GM23338 (cell line): ENCODE measurements around the gene LGALS13. TPM values are rescaled to one million over a fixed set of nuclear protein-coding genes. Genes with fewer than 3 reads are reported as not detected.

Experiments
- ATAC-seq: fragments of 200-7000 bp; cut with Tn5 transposase; 3 replicates; pipeline ENCODE4 v1.9.1; 2020
- DNase-seq: peaks from one replicate; pipeline ENCODE4 v3.0.0-alpha.2; 2015; ENCODE audit warnings: low spot score
- H2AFZ ChIP-seq: fragments of 200-600 bp; sonication (generic); 2 replicates; pipeline ENCODE4 v1.8.0; 2016; ENCODE audit warnings: antibody characterized with exemption, mild to moderate bottlenecking, moderate library complexity
- H3F3A ChIP-seq: fragments of 200-600 bp; sonication (generic); replicated peaks from 2 replicates; pipeline ENCODE4 v1.8.0; 2017; ENCODE audit warnings: antibody characterized with exemption, mixed run types, low read depth
- H3K27ac ChIP-seq: fragments of 200-600 bp; sonication (generic); 2 replicates; pipeline ENCODE4 v1.6.1; 2016; ENCODE audit warnings: low read depth
- H3K27me3 ChIP-seq: fragments of 200-600 bp; sonication (generic); 2 replicates; pipeline ENCODE4 v1.8.0; 2016; ENCODE audit warnings: mild to moderate bottlenecking, mixed run types, moderate library complexity; ENCODE audit not compliant: insufficient read depth
- H3K36me3 ChIP-seq: fragments of 200-600 bp; sonication (generic); 2 replicates; pipeline ENCODE4 v1.8.0; 2016; ENCODE audit warnings: mild to moderate bottlenecking; ENCODE audit not compliant: insufficient read depth
- H3K4me1 ChIP-seq: fragments of 200-600 bp; sonication (generic); 2 replicates; pipeline ENCODE4 v1.8.0; 2016; ENCODE audit warnings: mild to moderate bottlenecking, moderate library complexity; ENCODE audit not compliant: insufficient read depth
- H3K4me2 ChIP-seq: fragments of 200-600 bp; sonication (generic); 2 replicates; pipeline ENCODE4 v1.7.1; 2017; ENCODE audit warnings: mixed run types
- H3K4me3 ChIP-seq: fragments of 200-600 bp; sonication (generic); 2 replicates; pipeline ENCODE4 v1.6.1; 2016; ENCODE audit warnings: mixed run types
- H3K79me2 ChIP-seq: fragments of 200-600 bp; sonication (generic); replicated peaks from 2 replicates; pipeline ENCODE4 v1.8.0; 2017; ENCODE audit warnings: mild to moderate bottlenecking; ENCODE audit not compliant: insufficient read depth
- H3K9me2 ChIP-seq: fragments of 200-600 bp; sonication (generic); 2 replicates; pipeline ENCODE4 v1.8.0; 2017; ENCODE audit not compliant: insufficient read depth
- H4K20me1 ChIP-seq: fragments of 200-600 bp; sonication (generic); replicated peaks from 2 replicates; pipeline ENCODE4 v1.8.0; 2017; ENCODE audit warnings: mild to moderate bottlenecking; ENCODE audit not compliant: insufficient read depth
- H3K27ac Mint-ChIP-seq: 2 replicates; pipeline ENCODE4 v1.8.0; 2020; ENCODE audit warnings: inconsistent platforms, mild to moderate bottlenecking, moderate library complexity, mixed read lengths
- H3K27me3 Mint-ChIP-seq: 3 replicates; pipeline ENCODE4 v1.8.0; 2022; ENCODE audit warnings: low read depth, mild to moderate bottlenecking, moderate library complexity, mixed read lengths, inconsistent platforms; ENCODE audit not compliant: insufficient read depth, poor library complexity
- H3K36me3 Mint-ChIP-seq: 3 replicates; pipeline ENCODE4 v1.8.0; 2021; ENCODE audit warnings: low read depth, mild to moderate bottlenecking, inconsistent platforms, moderate library complexity, mixed read lengths
- H3K4me1 Mint-ChIP-seq: 3 replicates; pipeline ENCODE4 v1.8.0; 2020; ENCODE audit warnings: mild to moderate bottlenecking, inconsistent platforms, mixed read lengths
- H3K4me3 Mint-ChIP-seq: 3 replicates; pipeline ENCODE4 v1.8.0; 2021; ENCODE audit warnings: moderate library complexity, mild to moderate bottlenecking, inconsistent platforms, mixed read lengths
- H3K9me3 Mint-ChIP-seq: 3 replicates; pipeline ENCODE4 v1.8.0; 2020; ENCODE audit warnings: moderate library complexity, mild to moderate bottlenecking, inconsistent platforms, mixed read lengths
- CREB1 ChIP-seq: fragments of 250-450 bp; sonication (Bioruptor Pico); IDR thresholded peaks from 2 replicates; pipeline ENCODE4 v1.5.0; 2020; ENCODE audit warnings: low read depth, mild to moderate bottlenecking, moderate library complexity
- EZH2 ChIP-seq: fragments of 200-600 bp; sonication (generic); IDR thresholded peaks from one replicate; pipeline ENCODE4 v1.8.0; 2017; ENCODE audit warnings: antibody characterized with exemption, mild to moderate bottlenecking, low read depth; ENCODE audit not compliant: unreplicated experiment
- EZH2phosphoT487 ChIP-seq: fragments of 200-600 bp; sonication (generic); IDR thresholded peaks from one replicate; pipeline ENCODE4 v1.8.1; 2018; ENCODE audit warnings: antibody characterized with exemption; ENCODE audit not compliant: unreplicated experiment
- JUNB ChIP-seq: IDR thresholded peaks from one replicate; pipeline ENCODE4 v1.6.1; 2016; ENCODE audit warnings: antibody characterized with exemption; ENCODE audit not compliant: unreplicated experiment
- NANOG ChIP-seq: IDR thresholded peaks from 2 replicates; pipeline ENCODE4 v1.6.1; 2016; ENCODE audit warnings: antibody characterized with exemption, borderline replicate concordance
- POLR2AphosphoS5 ChIP-seq: IDR thresholded peaks from 2 replicates; pipeline ENCODE4 v1.6.1; 2016; ENCODE audit warnings: antibody characterized with exemption, low read depth
- STAT1 ChIP-seq: IDR thresholded peaks from one replicate; pipeline ENCODE4 v1.6.1; 2016; ENCODE audit warnings: antibody characterized with exemption; ENCODE audit not compliant: unreplicated experiment
- ZNF114 ChIP-seq: fragments of 250-450 bp; sonication (Bioruptor Pico); IDR thresholded peaks from 2 replicates; pipeline ENCODE4 v1.5.0; 2020; ENCODE audit warnings: mild to moderate bottlenecking, moderate library complexity
- ZNF331 ChIP-seq: fragments of 250-450 bp; sonication (Bioruptor Pico); IDR thresholded peaks from 2 replicates; pipeline ENCODE4 v1.5.0; 2020; ENCODE audit warnings: low read depth, mild to moderate bottlenecking, moderate library complexity
- polyA plus RNA-seq: library from polyadenylated mRNA; unstranded; fragments of >200 nt; fragmentation: Nextera tagmentation; extraction: Ambion mirVana; gene quantifications from 2 replicates; pipeline ENCODE4 v1.2.1, GENCODE V29; 2016
- total RNA-seq: library from RNA; depleted of rRNA; stranded (reverse); fragments of >200 nt; shearing (Covaris generic); gene quantifications from 2 replicates; pipeline ENCODE4 v1.2.3, GENCODE V29; 2014
- TF ChIP-seq, protein P1 (sequence below), 2 experiments: fragments of 200-600 bp in 1 of 2; sonication (generic) in 1 of 2; conservative IDR thresholded peaks; 2 replicates each; pipeline versions ENCODE4 v1.5.1 to v1.6.1; 2016 to 2017; ENCODE audit warnings: antibody characterized with exemption in 2 of 2, low read depth in 2 of 2, mild to moderate bottlenecking in 2 of 2, moderate library complexity in 1 of 2
- TF ChIP-seq, protein P2 (sequence below): IDR thresholded peaks from 2 replicates; pipeline ENCODE4 v1.6.1; 2016; ENCODE audit warnings: antibody characterized with exemption
- TF ChIP-seq, protein P3 (sequence below): IDR thresholded peaks from one replicate; pipeline ENCODE4 v1.6.1; 2018; ENCODE audit warnings: antibody characterized with exemption; ENCODE audit not compliant: unreplicated experiment

Gene LGALS13
- total and polyA plus RNA-seq, 2 experiments from 2014 or later = not detected

DNA sequence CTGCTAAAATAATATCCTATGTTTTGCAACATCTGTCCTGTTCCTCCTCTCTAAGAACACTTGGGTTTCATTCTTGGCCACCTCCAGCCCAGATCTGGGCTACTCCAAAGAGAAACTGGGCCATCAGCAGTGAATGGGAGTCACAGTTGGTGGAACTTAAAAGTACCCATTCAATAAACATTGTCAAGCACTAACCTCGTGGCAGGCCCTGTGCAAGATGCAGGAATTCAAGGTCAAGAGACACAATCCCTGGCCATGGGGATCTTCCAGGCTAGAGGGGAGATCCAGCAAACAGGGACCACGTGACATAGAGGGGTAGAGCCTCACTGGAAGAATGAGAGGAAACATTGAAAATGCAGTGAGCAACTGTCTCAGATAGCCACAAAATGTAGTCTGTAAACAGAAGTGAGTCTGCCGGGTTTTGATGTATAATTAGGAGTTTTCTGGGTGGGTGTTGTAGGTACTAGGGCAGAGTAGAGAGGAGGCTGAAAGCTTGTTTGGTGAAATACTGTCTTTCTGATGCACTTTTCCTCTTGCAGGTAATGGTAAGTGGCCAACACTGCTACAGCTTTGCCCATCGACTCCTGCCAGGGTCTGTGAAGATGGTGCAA lies 47.5 kb upstream of the LGALS13 start (continued):
- TF ChIP-seq, protein P1, sequence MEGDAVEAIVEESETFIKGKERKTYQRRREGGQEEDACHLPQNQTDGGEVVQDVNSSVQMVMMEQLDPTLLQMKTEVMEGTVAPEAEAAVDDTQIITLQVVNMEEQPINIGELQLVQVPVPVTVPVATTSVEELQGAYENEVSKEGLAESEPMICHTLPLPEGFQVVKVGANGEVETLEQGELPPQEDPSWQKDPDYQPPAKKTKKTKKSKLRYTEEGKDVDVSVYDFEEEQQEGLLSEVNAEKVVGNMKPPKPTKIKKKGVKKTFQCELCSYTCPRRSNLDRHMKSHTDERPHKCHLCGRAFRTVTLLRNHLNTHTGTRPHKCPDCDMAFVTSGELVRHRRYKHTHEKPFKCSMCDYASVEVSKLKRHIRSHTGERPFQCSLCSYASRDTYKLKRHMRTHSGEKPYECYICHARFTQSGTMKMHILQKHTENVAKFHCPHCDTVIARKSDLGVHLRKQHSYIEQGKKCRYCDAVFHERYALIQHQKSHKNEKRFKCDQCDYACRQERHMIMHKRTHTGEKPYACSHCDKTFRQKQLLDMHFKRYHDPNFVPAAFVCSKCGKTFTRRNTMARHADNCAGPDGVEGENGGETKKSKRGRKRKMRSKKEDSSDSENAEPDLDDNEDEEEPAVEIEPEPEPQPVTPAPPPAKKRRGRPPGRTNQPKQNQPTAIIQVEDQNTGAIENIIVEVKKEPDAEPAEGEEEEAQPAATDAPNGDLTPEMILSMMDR (conservative IDR thresholded peaks at IDR 0.05; ENCODE audit: low read depth in 2 of 2) = no peak

DNA sequence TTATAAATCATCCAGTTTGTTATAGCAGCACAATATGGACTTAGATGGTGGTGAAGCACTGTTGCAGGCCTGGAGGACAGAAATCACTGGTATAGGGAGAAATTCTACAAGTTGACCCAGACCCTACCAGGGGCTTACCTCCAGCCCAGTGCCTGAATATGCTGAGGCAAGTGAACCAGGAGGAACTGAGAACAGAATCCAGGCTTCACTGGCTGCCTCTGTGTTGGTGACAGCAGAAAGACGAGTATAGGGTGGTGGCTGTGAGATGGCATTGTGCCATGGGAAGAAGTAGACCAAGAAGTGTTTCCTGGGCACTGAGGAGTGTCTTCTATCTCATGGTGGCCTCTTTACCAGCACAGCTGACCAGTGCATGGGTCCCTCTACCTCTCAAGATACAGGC lies 46.4 kb upstream of the LGALS13 start:
- H3K27ac Mint-ChIP-seq = no peak overlapping the region
- Histone ChIP-seq H3K79me2 (no peaks in the 10 kb centered on the region), H4K20me1 (no peaks in the 10 kb centered on the region), H3K9me2 (no peaks in the 10 kb centered on the region; the same call in 1 of the 2 replicates), H3K27ac (no peak overlapping the region), H3K27me3 (no peaks in the 10 kb centered on the region), H3K4me2 (no peak overlapping the region), H2AFZ (no peak overlapping the region), H3K4me1 (no peaks in the 10 kb centered on the region), H3K4me3 (no peak overlapping the region), H3K36me3 (no peaks in the 10 kb centered on the region), H3F3A (no peaks in the 10 kb centered on the region)
- ATAC-seq (no peak), DNase-seq (no peak)
- no peaks in the 10 kb centered on the region for H3K9me3 Mint-ChIP-seq
- H3K36me3 Mint-ChIP-seq = no peaks in the 10 kb centered on the region
- no peaks in the 10 kb centered on the region for H3K4me1 Mint-ChIP-seq
- no peak overlapping the region for H3K4me3 Mint-ChIP-seq
- peaks cover 3% of the 10 kb centered on the region for H3K27me3 Mint-ChIP-seq
- TF ChIP-seq EZH2phosphoT487 (no peak), CREB1 (no peak), POLR2AphosphoS5 (no peak), EZH2 (no peak), NANOG (no peak), ZNF331 (CRISPR knock-in tag) (no peak), STAT1 (no peak), ZNF114 (CRISPR knock-in tag) (no peak), JUNB (no peak)
- TF ChIP-seq, protein P1 (conservative IDR thresholded peaks at IDR 0.05; ENCODE audit: low read depth in 2 of 2) = no peak
- TF ChIP-seq, protein P2, sequence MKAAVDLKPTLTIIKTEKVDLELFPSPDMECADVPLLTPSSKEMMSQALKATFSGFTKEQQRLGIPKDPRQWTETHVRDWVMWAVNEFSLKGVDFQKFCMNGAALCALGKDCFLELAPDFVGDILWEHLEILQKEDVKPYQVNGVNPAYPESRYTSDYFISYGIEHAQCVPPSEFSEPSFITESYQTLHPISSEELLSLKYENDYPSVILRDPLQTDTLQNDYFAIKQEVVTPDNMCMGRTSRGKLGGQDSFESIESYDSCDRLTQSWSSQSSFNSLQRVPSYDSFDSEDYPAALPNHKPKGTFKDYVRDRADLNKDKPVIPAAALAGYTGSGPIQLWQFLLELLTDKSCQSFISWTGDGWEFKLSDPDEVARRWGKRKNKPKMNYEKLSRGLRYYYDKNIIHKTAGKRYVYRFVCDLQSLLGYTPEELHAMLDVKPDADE = no peak
- TF ChIP-seq, protein P3, sequence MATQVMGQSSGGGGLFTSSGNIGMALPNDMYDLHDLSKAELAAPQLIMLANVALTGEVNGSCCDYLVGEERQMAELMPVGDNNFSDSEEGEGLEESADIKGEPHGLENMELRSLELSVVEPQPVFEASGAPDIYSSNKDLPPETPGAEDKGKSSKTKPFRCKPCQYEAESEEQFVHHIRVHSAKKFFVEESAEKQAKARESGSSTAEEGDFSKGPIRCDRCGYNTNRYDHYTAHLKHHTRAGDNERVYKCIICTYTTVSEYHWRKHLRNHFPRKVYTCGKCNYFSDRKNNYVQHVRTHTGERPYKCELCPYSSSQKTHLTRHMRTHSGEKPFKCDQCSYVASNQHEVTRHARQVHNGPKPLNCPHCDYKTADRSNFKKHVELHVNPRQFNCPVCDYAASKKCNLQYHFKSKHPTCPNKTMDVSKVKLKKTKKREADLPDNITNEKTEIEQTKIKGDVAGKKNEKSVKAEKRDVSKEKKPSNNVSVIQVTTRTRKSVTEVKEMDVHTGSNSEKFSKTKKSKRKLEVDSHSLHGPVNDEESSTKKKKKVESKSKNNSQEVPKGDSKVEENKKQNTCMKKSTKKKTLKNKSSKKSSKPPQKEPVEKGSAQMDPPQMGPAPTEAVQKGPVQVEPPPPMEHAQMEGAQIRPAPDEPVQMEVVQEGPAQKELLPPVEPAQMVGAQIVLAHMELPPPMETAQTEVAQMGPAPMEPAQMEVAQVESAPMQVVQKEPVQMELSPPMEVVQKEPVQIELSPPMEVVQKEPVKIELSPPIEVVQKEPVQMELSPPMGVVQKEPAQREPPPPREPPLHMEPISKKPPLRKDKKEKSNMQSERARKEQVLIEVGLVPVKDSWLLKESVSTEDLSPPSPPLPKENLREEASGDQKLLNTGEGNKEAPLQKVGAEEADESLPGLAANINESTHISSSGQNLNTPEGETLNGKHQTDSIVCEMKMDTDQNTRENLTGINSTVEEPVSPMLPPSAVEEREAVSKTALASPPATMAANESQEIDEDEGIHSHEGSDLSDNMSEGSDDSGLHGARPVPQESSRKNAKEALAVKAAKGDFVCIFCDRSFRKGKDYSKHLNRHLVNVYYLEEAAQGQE = no peak
